GM19463 (cell line): ENCODE results near the gene ITK.
"Not testable (repeated sequence)": the region's sequence is repeated elsewhere in the genome, so short reads cannot be mapped to it uniquely, and the experiment has no call there.

Experiments used
- ATAC-seq: cut with Tn5 transposase; IDR thresholded peaks from one replicate; pipeline ENCODE4 v1.9.1; 2021; ENCODE audit warnings: mild to moderate bottlenecking, moderate library complexity; ENCODE audit not compliant: unreplicated experiment

ITK gene

GRCh38 chr5:157244704-157245103 is 64.1 kb downstream of the ITK start:
- not testable (repeated sequence) for ATAC-seq

- no peak for ATAC-seq
Observed at GRCh38 chr5:157245476-157245875, 64.8 kb downstream of the ITK start.

GRCh38 chr5:157245886-157246285 is 65.2 kb downstream of the ITK start:
- no peak for ATAC-seq

DNA sequence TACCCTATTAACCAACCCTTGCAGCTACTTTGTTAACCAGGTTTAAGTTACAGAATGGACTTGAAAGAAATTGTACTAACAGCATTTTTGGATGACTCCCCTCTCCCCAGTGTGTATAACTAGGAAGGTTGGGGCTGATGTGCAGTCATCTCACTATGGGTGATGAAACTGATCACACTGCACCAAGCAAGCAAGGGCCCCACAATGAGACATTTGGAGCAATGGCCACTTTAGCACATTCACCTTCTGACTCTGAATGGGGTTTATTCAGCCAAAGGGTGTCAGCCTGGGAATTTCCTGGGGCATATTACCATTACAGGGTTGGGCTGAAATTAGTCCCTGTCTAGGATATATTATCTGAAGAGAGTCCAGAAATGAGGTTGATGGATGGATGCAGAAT is 66.6 kb downstream of the ITK start:
- ATAC-seq, result no peak

DNA sequence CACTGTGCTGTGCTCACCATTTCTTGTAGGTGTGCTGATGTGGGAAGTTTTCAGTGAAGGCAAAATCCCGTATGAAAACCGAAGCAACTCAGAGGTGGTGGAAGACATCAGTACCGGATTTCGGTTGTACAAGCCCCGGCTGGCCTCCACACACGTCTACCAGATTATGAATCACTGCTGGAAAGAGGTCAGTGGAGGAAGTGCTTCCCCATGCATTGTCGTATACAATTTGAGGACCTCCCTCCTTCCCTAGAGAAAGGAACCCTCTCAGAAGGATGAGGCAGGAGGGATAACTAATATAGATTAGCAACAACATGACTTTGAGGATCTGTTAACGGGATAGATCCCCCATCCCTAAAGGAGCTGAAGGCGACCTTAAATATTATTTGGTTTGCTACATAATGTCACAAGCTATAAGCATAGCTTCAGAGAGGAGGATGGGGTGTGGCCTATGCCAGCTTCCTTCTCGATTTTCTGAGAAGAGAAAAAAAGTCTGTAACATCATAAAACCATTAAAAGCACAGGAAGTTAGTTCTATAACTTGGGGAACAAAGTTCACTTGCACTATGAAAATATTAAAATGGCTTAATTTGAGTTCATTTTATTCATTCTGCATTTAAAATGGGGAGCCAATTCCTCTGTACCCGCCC is 68.3 kb downstream of the ITK start:
- ATAC-seq, result no peak

DNA sequence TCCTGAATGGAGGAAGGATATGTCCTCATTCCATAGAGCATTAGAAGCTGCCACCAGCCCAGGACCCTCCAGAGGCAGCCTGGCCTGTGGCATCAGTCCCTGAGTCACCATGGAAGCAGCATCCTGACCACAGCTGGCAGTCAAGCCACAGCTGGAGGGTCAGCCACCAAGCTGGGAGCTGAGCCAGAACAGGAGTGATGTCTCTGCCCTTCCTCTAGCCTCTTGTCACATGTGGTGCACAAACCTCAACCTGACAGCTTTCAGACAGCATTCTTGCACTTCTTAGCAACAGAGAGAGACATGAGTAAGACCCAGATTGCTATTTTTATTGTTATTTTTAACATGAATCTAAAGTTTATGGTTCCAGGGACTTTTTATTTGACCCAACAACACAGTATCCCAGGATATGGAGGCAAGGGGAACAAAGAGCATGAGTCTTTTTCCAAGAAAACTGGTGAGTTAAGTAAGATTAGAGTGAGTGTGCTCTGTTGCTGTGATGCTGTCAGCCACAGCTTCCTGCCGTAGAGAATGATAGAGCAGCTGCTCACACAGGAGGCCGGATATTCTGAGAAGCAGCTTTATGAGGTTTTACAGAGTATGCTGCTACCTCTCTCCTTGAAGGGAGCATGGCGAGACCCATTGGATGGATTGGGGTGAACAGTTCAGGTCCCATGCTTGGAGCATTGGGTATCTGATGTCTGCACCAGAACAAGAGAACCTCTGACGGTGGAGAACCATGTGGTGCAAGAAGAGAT is 72.2 kb downstream of the ITK start:
- ATAC-seq, result peak; percentile 91

DNA sequence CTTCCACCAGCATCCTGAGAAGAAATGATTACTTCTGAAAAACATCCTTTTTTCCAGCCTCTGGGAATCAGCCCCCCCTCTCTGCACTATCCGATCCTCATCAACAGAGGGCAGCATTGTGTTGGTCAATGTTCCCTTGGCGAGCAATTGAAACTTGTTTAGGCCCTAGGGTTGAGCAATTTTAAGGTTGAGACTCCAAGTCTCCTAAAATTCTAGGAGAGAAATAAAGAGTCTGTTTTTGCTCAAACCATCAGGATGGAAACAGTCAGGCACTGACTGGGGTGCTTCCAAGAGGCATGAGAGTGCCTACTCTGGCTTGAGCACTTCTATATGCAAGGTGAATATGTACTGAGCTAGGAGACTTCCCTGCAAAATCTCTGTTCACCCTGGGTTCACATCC is 72.9 kb downstream of the ITK start:
- peak; percentile 36 for ATAC-seq

GRCh38 chr5:157258450-157258849 is 77.8 kb downstream of the ITK start:
- no peak for ATAC-seq

GRCh38 chr5:157259699-157260098 is 79.1 kb downstream of the ITK start:
- ATAC-seq, result no peak

GRCh38 chr5:157263496-157264090 is 83.0 kb downstream of the ITK start:
- ATAC-seq, result no peak

DNA sequence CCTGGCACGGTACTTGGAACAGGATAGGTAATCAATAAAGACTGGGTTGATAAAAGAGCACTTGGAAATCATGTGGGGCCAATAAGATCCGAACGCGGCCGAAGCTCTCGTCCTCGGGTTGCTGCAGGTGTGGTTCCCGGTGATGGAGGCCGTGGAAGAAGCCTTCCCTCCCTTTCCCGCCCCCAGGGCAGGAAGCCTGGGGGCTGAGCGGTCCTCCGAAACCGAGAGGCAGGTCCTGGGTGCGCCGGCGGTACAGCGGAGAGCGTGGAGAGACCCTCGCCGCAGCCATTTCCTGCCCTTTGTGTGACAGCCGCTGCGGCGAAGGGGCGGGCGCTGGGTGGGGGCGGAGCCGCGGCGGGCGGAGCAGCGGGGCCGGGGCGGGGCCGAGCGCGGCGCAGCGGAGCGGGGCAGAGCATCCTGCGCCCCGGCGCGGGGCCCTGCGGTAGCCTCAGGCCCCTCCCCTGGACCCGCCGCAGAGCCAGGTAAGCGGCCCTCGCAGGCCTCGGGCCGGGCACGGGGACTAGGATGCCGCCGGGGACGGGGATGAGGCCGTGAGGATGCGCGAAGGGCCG is 85.2 kb downstream of the ITK start, which contains the start of gene CYFIP2:
CYFIP2 (plus strand) TSS at position 410 of the 572 bp plus-strand sequence. CDS start 19,239 bp downstream, outside the sequence.
- peak; percentile 84 for ATAC-seq

DNA sequence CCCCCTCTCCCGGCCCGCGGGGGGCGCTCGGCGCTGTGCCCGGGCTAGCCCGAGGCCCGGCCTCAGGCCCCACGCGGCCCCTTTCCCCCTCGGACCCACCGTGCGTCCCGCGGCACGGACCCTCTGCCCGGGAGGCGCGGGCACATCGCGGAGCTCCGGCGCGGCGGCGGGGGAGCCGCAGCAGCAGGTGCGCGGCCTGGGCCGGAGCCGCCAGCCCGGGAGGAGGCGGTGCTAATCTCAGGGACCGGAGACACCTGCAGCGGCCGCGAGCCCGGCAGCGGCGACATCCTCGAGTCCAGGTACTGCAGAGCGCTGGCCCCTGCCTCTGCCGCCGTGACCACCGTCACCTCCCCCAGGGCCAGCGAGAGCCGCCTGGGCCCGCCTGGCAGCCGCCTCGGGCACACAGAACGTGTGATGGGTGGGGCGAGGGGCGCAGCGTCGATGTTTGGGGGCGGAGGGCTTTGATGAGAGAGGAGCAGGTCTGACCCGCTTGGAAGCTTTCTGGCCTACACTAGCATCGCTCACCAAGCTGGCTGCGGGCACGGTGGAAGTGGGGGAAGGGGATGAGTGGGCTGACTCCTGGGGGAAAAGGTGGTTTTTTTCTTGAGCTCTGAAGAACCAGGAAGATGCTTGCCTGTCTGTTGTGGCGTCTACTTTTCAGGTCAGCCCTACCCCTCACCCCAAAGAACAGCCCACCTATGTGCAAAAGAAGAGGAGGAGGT is 85.8 kb downstream of the ITK start:
- peak; percentile 38 for ATAC-seq

DNA sequence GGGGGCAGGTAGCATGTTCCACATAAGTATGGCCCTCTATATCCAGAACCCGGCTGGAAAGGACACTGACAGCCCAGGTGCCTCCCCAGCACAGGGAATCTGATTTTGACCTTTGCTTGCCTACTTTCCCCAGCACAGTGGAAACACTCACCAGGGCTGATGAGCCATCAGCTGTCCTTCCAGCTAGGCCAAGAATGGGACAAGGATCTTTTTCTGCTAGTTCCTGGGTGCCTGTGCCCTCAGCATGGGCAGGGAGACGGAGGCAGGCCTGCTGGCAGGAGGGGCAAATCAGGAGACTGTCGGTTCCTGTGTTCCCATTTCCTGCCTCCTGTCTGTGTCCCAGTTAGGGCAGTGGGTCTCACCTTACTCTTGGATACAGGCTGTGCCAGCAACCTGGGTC is 86.4 kb downstream of the ITK start:
- no peak for ATAC-seq

GRCh38 chr5:157267761-157268480 is 87.3 kb downstream of the ITK start:
- no peak for ATAC-seq

- ATAC-seq, result no peak
Observed at GRCh38 chr5:157269165-157269671, 88.6 kb downstream of the ITK start.

DNA sequence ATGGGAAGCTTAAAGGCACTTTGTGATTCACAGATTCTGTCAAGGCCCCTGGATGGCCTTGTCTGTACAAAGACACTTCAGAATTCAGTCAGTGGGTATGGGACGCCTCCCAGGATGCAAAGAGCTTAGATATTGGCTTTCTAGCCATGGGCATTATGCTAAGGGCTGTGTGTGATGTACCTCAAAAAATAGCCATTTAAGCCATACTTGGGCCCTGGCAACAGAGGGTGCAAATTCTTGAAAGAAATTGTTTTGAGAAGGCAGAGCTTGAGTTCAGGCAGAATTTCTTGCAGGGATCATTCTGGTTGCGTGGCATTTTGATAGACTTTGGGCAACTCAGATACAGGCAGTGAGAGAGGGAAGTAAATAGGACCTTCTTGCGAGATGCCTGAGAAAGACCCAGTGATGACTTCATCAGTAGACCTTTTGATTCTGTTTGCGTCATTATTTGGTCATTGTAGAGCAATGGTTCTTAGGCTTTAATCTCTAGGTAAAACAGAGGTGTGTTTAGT is 89.2 kb downstream of the ITK start:
- ATAC-seq, result no peak

GRCh38 chr5:157270771-157271170 is 90.1 kb downstream of the ITK start:
- ATAC-seq, result no peak

DNA sequence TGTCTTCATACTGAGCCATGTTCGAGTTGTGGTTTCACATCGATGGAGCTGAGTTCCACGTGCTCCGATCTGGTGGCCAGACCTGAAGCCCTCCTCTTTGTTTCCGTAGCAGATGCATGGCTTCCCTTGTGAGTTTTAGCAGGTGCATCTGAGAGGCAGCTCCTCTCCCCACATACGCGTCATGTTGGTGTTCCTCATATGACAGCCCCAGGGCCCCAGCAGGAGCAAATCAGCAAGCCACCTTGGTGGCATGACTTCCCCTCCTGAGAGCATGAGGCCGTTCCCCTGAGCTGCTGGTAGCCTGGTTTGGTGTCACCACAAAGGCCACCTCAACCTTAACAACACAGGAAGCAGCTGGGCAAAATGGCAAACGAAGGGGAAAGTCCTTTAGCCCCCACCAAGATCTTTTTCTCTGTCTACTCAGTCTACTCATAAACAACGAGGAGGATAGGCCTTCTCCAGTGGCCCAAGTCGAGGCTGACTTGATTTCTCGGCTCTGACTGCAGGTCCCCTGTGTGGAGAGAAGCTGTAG is 91.2 kb downstream of the ITK start:
- peak; percentile 79 for ATAC-seq

GRCh38 chr5:157273131-157273556 is 92.5 kb downstream of the ITK start:
- peak; percentile 50 for ATAC-seq

DNA sequence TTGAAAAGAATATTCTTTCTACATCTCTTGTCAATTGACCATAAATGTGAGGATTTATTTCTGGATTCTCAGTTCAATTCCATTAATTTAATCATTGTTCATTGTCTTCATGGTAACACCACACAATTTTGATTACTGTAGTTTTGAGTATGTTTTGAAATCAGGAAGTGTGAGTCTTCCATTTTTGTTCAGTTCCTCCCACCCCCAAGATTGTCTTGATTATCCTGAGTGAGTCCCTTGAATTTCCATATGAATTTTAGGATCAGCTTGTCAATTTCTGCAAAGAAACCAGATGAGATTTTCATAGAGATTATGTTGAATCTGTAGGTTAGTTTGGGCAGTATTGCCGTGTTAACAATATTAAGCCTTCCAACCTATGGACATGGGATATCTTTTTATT is 94.8 kb downstream of the ITK start:
- no peak for ATAC-seq
